Central memory CD8-positive, alpha-beta T cell (primary cell): ENCODE measurements around the gene MIER2.
"Not testable (repeated sequence)": the region's sequence is repeated elsewhere in the genome, so short reads cannot be mapped to it uniquely, and the experiment has no call there.

Experiments
- ATAC-seq: fragments of 150-1000 bp; cut with Tn5 transposase; replicated peaks from 2 replicates; pipeline ENCODE4 v1.10.0; 2022; ENCODE audit warnings: mild to moderate bottlenecking, moderate FRiP score, moderate number of reproducible peaks; ENCODE audit not compliant: poor library complexity, severe bottlenecking; ENCODE audit errors: extremely low read depth
- DNase-seq, 2 donors: peaks; one replicate each; pipeline ENCODE4 v3.0.0; 2021; ENCODE audit warnings: low spot score in 2 of 2
- H3K27ac Mint-ChIP-seq: one replicate; pipeline ENCODE4 v1.8.0; 2022; ENCODE audit warnings: low read depth, mild to moderate bottlenecking, moderate library complexity, mixed read lengths
- H3K27me3 Mint-ChIP-seq: one replicate; pipeline ENCODE4 v1.8.0; 2022; ENCODE audit warnings: mixed read lengths
- H3K36me3 Mint-ChIP-seq: one replicate; pipeline ENCODE4 v1.8.0; 2022; ENCODE audit warnings: mild to moderate bottlenecking, moderate library complexity, mixed read lengths; ENCODE audit not compliant: insufficient read depth
- H3K4me1 Mint-ChIP-seq: one replicate; pipeline ENCODE4 v1.8.0; 2022; ENCODE audit warnings: mixed read lengths
- H3K4me3 Mint-ChIP-seq: one replicate; pipeline ENCODE4 v1.8.0; 2022; ENCODE audit warnings: mild to moderate bottlenecking, moderate library complexity, mixed read lengths
- H3K9me3 Mint-ChIP-seq: one replicate; pipeline ENCODE4 v1.8.0; 2022; ENCODE audit warnings: mixed read lengths

The MIER2 gene

GRCh38 chr19:384799-385169, 40.2 kb upstream of the MIER2 start:
- ATAC-seq = no peak
- H3K36me3 Mint-ChIP-seq = peaks cover 2% of the 10 kb centered on the region
- H3K27me3 Mint-ChIP-seq = peaks cover 58% of the 10 kb centered on the region
- no peak for DNase-seq
- H3K4me3 Mint-ChIP-seq = no peak overlapping the region
- no peak overlapping the region for H3K27ac Mint-ChIP-seq
- peaks cover 12% of the 10 kb centered on the region for H3K4me1 Mint-ChIP-seq
- no peaks in the 10 kb centered on the region for H3K9me3 Mint-ChIP-seq

GRCh38 chr19:383922-384798, 39.6 kb upstream of the MIER2 start:
- peaks cover 2% of the 10 kb centered on the region for H3K36me3 Mint-ChIP-seq
- H3K27ac Mint-ChIP-seq = no peak overlapping the region
- DNase-seq (no peak), ATAC-seq (no peak)
- no peak overlapping the region for H3K4me3 Mint-ChIP-seq
- peaks cover 12% of the 10 kb centered on the region for H3K4me1 Mint-ChIP-seq
- H3K9me3 Mint-ChIP-seq = no peaks in the 10 kb centered on the region
- H3K27me3 Mint-ChIP-seq = peaks cover 58% of the 10 kb centered on the region

- peaks cover 12% of the 10 kb centered on the region for H3K4me1 Mint-ChIP-seq
- ATAC-seq (no peak), DNase-seq (no peak)
- peak overlapping the region; percentile 37 for H3K4me3 Mint-ChIP-seq
- H3K9me3 Mint-ChIP-seq = no peaks in the 10 kb centered on the region
- peaks cover 49% of the 10 kb centered on the region for H3K27me3 Mint-ChIP-seq
- H3K36me3 Mint-ChIP-seq = peaks cover 2% of the 10 kb centered on the region
- H3K27ac Mint-ChIP-seq = no peak overlapping the region
Measured at GRCh38 chr19:383040-383439, 38.4 kb upstream of the MIER2 start.

GRCh38 chr19:382578-382977, 38.0 kb upstream of the MIER2 start:
- DNase-seq, H3K27ac Mint-ChIP-seq, H3K9me3 Mint-ChIP-seq, H3K36me3 Mint-ChIP-seq: not testable (repeated sequence)
- ATAC-seq = peak; percentile 80
- H3K4me1 Mint-ChIP-seq = peaks cover 17% of the 10 kb centered on the region
- H3K4me3 Mint-ChIP-seq = peak overlapping the region; percentile 37
- H3K27me3 Mint-ChIP-seq = peaks cover 49% of the 10 kb centered on the region

GRCh38 chr19:381901-382300, 37.3 kb upstream of the MIER2 start:
- not testable (repeated sequence) for H3K9me3 Mint-ChIP-seq, ATAC-seq, DNase-seq, H3K4me3 Mint-ChIP-seq, H3K27ac Mint-ChIP-seq, H3K36me3 Mint-ChIP-seq
- Mint-ChIP-seq H3K4me1 (peaks cover 17% of the 10 kb centered on the region), H3K27me3 (peaks cover 49% of the 10 kb centered on the region)

- H3K4me1 Mint-ChIP-seq = peaks cover 17% of the 10 kb centered on the region
- H3K36me3 Mint-ChIP-seq, DNase-seq, H3K27ac Mint-ChIP-seq, H3K9me3 Mint-ChIP-seq, H3K4me3 Mint-ChIP-seq, ATAC-seq: not testable (repeated sequence)
- H3K27me3 Mint-ChIP-seq = peaks cover 45% of the 10 kb centered on the region
Measured at GRCh38 chr19:380618-381219, 36.1 kb upstream of the MIER2 start.

- Mint-ChIP-seq H3K4me3 (no peak overlapping the region), H3K9me3 (no peaks in the 10 kb centered on the region), H3K27me3 (peaks cover 43% of the 10 kb centered on the region), H3K4me1 (peaks cover 17% of the 10 kb centered on the region), H3K27ac (no peak overlapping the region), H3K36me3 (peaks cover 3% of the 10 kb centered on the region)
- ATAC-seq (no peak), DNase-seq (no peak)
Measured at GRCh38 chr19:379796-380195, 35.2 kb upstream of the MIER2 start.

GRCh38 chr19:378706-379105, 34.1 kb upstream of the MIER2 start:
- no peak for ATAC-seq
- peaks cover 39% of the 10 kb centered on the region for H3K27me3 Mint-ChIP-seq
- no peak overlapping the region for H3K27ac Mint-ChIP-seq
- H3K36me3 Mint-ChIP-seq = peaks cover 2% of the 10 kb centered on the region
- peaks cover 17% of the 10 kb centered on the region for H3K4me1 Mint-ChIP-seq
- H3K9me3 Mint-ChIP-seq = no peaks in the 10 kb centered on the region
- no peak overlapping the region for H3K4me3 Mint-ChIP-seq
- no peak for DNase-seq

- no peaks in the 10 kb centered on the region for H3K9me3 Mint-ChIP-seq
- peaks cover 39% of the 10 kb centered on the region for H3K27me3 Mint-ChIP-seq
- DNase-seq (no peak), ATAC-seq (no peak)
- peaks cover 11% of the 10 kb centered on the region for H3K4me1 Mint-ChIP-seq
- no peak overlapping the region for H3K4me3 Mint-ChIP-seq
- peaks cover 1% of the 10 kb centered on the region for H3K36me3 Mint-ChIP-seq
- no peak overlapping the region for H3K27ac Mint-ChIP-seq
Measured at GRCh38 chr19:377801-378581, 33.4 kb upstream of the MIER2 start.

- H3K27ac Mint-ChIP-seq = no peak overlapping the region
- no peak overlapping the region for H3K4me3 Mint-ChIP-seq
- peaks cover 48% of the 10 kb centered on the region for H3K27me3 Mint-ChIP-seq
- no peak for DNase-seq
- peaks cover 5% of the 10 kb centered on the region for H3K4me1 Mint-ChIP-seq
- ATAC-seq = no peak
- H3K36me3 Mint-ChIP-seq = peaks cover 1% of the 10 kb centered on the region
- no peaks in the 10 kb centered on the region for H3K9me3 Mint-ChIP-seq
Measured at GRCh38 chr19:376111-376470, 31.5 kb upstream of the MIER2 start.

GRCh38 chr19:375395-376110, 31.0 kb upstream of the MIER2 start:
- DNase-seq = no peak
- peaks cover 1% of the 10 kb centered on the region for H3K36me3 Mint-ChIP-seq
- H3K4me1 Mint-ChIP-seq = peaks cover 5% of the 10 kb centered on the region
- no peak for ATAC-seq
- no peak overlapping the region for H3K27ac Mint-ChIP-seq
- H3K27me3 Mint-ChIP-seq = peaks cover 48% of the 10 kb centered on the region
- no peaks in the 10 kb centered on the region for H3K9me3 Mint-ChIP-seq
- no peak overlapping the region for H3K4me3 Mint-ChIP-seq

- DNase-seq (no peak), ATAC-seq (no peak)
- H3K36me3 Mint-ChIP-seq = peaks cover 1% of the 10 kb centered on the region
- no peak overlapping the region for H3K4me3 Mint-ChIP-seq
- no peak overlapping the region for H3K27ac Mint-ChIP-seq
- peaks cover 44% of the 10 kb centered on the region for H3K27me3 Mint-ChIP-seq
- peaks cover 5% of the 10 kb centered on the region for H3K4me1 Mint-ChIP-seq
- H3K9me3 Mint-ChIP-seq = no peaks in the 10 kb centered on the region
Measured at GRCh38 chr19:374886-375235, 30.3 kb upstream of the MIER2 start.
